Ishikawa (cell line): ENCODE data around the gene PACSIN3.

ENCODE experiments used
- CREB1 ChIP-seq: IDR thresholded peaks from 2 replicates; pipeline ENCODE4 v1.6.1; 2012; ENCODE audit warnings: low read depth
- FOXM1 ChIP-seq: IDR thresholded peaks from 2 replicates; pipeline ENCODE4 v1.6.1; 2012; ENCODE audit warnings: low read depth, borderline replicate concordance
- RAD21 ChIP-seq: IDR thresholded peaks from 2 replicates; pipeline ENCODE4 v1.6.1; 2012; ENCODE audit warnings: low read depth
- REST ChIP-seq: IDR thresholded peaks from 2 replicates; pipeline ENCODE4 v1.6.1; 2012; ENCODE audit warnings: low read depth, mild to moderate bottlenecking
- TEAD4 ChIP-seq: IDR thresholded peaks from 2 replicates; pipeline ENCODE4 v1.6.1; 2012
- TF ChIP-seq, protein P1 (sequence below): IDR thresholded peaks from 2 replicates; pipeline ENCODE4 v1.6.1; 2012

DNA sequence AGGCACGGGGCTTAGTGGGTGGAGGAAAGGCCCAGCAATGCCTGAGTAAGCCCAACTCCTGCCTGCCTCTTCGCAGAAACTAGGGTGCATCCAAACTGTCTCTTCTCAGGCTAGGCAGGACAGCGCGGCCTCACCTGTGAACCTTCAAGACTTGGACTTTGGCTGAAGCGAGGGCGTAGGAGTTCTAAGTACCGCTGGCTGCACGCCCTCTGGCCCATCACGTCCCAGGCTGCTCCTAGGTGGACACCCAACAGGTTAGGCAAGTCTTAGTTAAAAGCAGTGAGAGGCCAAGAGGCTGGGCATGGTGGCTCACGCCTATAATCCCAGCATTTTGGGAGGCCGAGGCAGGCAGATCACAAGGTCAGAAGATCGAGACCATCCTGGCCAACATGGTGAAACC is 26.7 kb upstream of the PACSIN3 start:
- TF ChIP-seq RAD21 (no peak), REST (no peak), TEAD4 (no peak), FOXM1 (no peak), CREB1 (no peak)
- TF ChIP-seq, protein P1, sequence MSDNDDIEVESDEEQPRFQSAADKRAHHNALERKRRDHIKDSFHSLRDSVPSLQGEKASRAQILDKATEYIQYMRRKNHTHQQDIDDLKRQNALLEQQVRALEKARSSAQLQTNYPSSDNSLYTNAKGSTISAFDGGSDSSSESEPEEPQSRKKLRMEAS: no peak
